HG03108 (cell line): Measurements from ENCODE around the gene SSBP3.

Experiments
- ATAC-seq: cut with Tn5 transposase; IDR thresholded peaks from one replicate; pipeline ENCODE4 v1.9.1; 2021; ENCODE audit warnings: moderate library complexity; ENCODE audit not compliant: unreplicated experiment

Gene SSBP3

GRCh38 chr1:54410359-54410758 is 4.2 kb upstream of the SSBP3 start:
- ATAC-seq, result no peak

GRCh38 chr1:54409156-54410142 is 3.3 kb upstream of the SSBP3 start:
- ATAC-seq, result no peak

- ATAC-seq, result no peak
These were observed 2.2 kb upstream of the SSBP3 start for GRCh38 chr1:54408147-54409066.

- no peak for ATAC-seq
These were observed 1.4 kb upstream of the SSBP3 start for GRCh38 chr1:54407404-54408146.

- ATAC-seq, result no peak
These were observed 885 bp upstream of the SSBP3 start for GRCh38 chr1:54407154-54407403.

- ATAC-seq, result no peak
These were observed 298 bp downstream of the SSBP3 start for GRCh38 chr1:54405898-54406293.

GRCh38 chr1:54404939-54405897 is 976 bp downstream of the SSBP3 start:
- ATAC-seq, result no peak

GRCh38 chr1:54404263-54404662 is 1.9 kb downstream of the SSBP3 start:
- no peak for ATAC-seq

GRCh38 chr1:54403808-54404261 is 2.4 kb downstream of the SSBP3 start:
- no peak for ATAC-seq

- no peak for ATAC-seq
These were observed 2.8 kb downstream of the SSBP3 start for GRCh38 chr1:54403405-54403804.

- ATAC-seq, result no peak
These were observed 3.3 kb downstream of the SSBP3 start for GRCh38 chr1:54402896-54403295.

GRCh38 chr1:54401799-54402198 is 4.4 kb downstream of the SSBP3 start:
- no peak for ATAC-seq

GRCh38 chr1:54400329-54400728 is 5.9 kb downstream of the SSBP3 start:
- ATAC-seq, result no peak

GRCh38 chr1:54399765-54400164 is 6.4 kb downstream of the SSBP3 start:
- ATAC-seq, result no peak

GRCh38 chr1:54398963-54399528 is 7.1 kb downstream of the SSBP3 start:
- no peak for ATAC-seq

GRCh38 chr1:54397980-54398379 is 8.2 kb downstream of the SSBP3 start:
- ATAC-seq, result no peak

- ATAC-seq, result no peak
These were observed 9.1 kb downstream of the SSBP3 start for GRCh38 chr1:54397090-54397591.

- no peak for ATAC-seq
These were observed 9.8 kb downstream of the SSBP3 start for GRCh38 chr1:54396261-54396933.
